COLO668 (cell line): ENCODE results near the gene USH1C.

Experiments used
- DNase-seq: peaks from one replicate; lab custom pipeline; 2025; ENCODE audit not compliant: unreplicated experiment; lab: John Stamatoyannopoulos, UW

Gene USH1C

DNA sequence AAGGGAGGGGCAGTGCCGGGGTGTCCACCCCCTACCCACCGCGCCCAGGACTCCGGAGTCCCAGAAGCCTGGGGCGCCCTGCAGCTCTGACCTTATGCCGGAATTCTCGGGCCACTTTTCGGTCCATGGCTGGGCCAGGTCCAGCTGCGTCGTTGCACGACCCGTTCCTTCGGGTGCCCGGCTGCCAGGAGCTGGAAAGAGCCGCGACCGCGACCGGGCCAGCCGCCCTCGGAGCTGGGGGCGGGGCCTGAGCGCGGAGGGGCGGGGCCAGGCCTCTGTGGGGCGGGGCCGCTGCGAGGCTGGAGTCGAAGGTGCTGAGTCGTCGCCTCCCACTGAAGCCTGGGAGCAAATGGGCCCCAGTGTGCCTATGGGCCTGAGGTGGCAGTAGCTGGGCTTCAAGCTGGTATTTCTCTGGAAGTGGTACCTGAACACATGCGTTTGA lies at the start of gene USH1C:
TSS of gene USH1C (minus strand) at position 236 of the 442 bp plus-strand sequence. CDS start at position 127, 109 bp downstream.
- peak; percentile 75 for DNase-seq

DNA sequence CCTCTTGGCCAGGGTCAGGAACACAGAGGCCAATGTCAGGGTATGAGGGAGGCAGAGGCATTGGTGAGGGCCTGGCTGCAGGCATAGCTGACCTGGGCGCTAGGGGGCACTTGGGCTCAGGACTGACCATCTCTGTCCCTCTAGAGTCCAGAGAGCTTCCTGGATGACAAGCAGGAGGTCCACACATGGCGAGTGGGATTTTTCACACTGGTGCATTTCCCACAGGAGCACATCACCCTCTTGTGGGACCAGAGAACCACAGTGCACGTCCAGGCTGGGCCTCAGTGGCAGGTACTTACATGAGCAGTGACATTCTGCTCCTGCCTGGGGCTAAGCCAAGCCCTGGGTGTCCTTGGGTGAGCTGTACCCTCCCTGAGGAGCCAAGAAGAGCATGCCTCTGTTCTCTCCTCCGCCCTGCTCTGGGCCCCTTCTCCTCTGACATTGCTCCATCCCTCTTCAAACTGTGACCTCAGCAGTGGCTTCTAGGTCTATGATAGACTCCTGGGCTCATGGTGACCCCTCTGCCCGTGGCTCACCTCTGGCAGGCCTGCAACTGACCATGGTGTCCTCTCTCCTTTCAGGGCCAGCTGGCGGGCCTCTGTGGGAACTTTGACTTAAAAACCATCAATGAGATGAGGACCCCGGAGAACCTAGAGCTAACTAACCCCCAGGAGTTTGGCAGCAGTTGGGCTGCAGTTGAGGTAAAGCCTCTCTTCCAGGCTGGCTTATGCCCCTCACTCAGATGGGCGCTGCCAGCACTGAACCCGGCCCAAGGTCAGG lies 49.4 kb upstream of the USH1C start:
- DNase-seq = no peak

DNA sequence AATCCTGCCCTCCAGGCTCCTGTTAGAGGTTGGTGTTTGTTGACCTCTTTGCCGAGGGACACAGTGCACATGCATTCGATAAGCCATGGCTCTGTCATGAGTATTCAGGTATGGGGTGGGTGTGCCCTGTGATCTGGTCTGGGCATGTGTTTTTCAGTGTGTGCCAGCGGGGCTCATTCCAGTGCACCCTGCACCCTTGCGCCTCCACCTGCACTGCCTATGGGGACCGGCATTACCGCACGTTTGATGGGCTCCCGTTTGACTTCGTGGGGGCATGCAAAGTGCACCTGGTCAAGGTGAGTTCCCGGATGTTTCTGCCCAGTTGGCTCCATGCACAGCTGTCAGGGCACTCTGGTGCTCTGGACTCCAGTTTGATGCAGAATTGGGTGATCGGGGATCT lies 47.1 kb upstream of the USH1C start:
- DNase-seq = no peak

DNA sequence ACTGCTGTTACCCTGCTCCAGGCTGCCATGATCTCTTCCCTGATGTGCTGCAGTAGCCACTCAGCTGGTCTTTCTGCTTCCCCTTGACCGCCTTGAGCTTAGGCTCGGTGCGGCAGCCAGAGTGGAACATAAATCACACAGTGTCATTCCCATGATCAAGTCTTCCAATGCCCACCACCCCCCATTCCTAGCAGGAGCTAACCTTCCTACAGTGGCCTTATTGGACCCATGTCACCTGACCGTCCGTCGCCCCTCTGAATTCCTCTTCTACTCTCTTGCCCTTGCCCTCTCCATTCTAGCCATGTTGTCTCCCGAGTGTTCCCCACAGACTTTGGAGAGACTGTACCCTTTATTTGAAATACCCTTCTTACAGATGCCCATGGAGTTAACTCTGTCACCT lies 46.2 kb upstream of the USH1C start:
- no peak for DNase-seq

DNA sequence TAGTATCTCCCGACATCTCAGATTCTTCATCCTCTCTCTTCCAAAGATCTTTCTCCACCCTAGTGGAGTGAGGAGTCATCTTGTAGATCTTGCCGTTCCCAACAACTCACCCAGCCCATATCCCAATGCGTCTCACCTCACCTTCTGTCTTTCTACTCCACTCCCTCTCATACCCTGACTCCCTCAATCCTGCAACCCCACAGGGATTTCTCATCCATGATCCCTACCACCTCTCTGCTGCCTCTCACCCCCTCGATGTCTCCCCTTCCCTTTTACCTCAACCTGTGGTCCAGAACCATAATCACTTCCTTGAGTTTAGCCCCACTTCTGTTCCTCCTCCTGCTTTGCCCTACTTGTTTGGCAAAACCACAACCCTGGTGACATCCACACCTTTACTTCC lies 44.5 kb upstream of the USH1C start:
- no peak for DNase-seq

DNA sequence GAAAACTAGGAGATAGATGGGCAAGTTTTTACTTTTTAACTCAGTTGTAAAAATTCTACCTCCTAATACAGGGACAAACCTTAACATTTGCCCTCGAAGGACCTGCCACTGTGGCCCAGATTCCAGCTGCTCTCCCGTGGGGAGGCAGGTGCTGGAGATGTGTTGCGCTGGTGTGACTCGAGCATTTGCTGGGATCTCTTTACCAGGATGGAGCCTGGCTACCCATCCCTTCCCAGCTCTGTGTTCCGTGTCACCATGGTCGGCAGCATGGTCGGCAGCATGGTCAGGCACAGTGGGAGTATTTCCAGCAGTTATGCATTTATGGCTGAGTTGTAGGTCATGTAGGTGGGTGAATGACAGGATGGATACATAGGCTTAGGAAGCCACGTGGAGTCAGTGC lies 44.0 kb upstream of the USH1C start:
- DNase-seq = no peak

DNA sequence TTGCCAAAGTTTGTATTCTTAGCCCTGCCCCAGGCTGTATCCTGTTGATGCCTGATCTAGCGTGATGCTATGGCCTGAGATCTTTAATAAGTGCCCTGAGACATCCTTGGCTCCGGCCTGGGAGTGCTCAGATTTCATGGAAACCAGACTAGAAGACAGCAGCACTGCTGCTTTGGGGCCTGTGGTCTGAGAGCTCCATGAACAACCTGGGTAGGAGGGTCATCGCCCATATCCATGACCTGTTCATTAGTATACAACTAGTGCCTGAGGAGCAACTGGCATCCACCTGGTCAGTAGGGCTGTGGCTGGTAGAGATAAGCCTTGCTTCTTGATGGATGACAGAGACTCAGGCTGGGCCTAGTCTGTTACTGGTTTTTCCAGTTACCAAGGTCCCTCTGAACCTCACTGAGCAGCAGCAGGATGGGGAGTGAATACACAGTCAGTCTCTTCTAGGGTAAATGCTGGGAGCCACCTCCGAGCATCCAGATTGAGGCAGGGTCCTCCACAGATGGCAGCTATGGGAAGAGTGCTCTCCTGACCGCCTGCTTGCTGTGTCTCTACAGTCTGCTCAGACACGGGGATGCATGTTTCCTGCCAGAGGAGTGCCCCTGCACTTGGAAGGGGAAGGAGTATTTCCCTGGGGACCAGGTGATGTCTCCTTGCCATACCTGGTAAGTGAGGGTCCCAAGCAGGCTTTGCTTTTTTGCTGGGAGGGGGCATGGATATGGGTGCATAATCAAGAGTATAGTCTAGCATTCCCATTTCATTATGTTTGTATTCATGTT lies 41.9 kb upstream of the USH1C start:
- no peak for DNase-seq

DNA sequence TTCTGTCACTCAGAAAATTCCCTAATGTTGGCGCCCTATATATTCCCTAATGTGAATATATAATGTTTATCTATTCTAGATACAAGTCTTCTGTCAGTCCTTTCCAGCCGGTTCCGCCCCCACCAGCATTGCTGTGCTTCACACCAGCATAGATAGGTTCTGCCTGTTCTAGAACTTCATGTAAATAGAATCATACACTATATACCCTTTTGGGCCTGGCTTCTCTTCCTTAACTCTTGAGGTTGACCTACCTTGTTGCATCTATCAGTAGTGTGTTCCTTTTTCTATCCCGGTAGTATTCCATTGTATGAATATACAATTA lies 37.5 kb upstream of the USH1C start:
- DNase-seq = no peak

DNA sequence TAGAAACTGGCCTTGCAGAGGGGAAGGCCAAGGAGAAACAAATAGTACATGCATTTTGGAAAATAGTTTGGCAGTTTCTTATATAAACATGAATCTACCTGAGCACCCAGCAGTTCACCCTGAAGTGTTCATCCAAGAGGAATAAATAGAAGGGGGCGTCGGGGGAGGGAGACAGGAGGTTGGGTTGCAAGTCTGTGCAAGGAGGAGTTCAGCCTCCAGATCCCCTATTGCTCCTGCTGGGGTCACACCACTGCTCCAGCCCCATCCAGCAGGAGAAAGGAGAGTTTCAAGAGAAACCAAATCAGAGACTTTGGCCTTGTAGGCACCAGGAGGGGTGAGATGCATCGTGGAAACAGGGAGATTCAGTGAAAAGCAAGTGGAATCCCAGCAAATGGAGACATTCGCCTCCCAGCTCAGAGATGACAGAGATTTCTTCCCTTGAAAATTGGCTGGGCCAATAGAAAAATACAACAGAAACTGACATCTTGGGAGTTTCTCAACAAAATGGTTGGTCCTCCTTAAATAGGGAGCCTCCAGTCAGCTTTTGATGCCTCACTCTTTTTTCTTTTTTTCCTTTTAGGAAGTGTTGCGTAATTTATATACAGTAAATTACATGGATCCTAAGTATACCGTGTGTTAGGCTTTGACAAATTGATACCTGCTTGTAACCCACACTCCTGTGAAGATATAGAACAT lies 37.0 kb upstream of the USH1C start:
- DNase-seq = no peak

DNA sequence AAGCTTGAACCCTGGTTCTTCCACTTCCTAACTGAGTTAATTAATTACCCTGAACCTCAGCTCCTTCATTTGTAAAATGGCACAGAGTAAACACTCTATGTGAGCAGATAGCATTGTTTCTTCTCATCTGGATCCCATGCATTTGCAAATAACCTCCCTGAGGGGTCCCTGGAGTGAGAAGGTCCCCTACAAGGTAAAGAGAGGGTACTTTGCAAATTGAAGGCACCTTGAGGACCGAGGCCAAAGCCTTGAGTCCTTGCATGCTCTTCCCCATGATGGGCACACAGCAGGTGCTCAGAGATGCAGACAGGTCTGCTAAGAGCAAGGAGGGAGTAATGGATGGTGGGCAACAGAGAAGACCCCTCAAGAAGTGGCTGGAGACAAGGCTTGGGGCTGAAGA lies 36.1 kb upstream of the USH1C start:
- DNase-seq = no peak

DNA sequence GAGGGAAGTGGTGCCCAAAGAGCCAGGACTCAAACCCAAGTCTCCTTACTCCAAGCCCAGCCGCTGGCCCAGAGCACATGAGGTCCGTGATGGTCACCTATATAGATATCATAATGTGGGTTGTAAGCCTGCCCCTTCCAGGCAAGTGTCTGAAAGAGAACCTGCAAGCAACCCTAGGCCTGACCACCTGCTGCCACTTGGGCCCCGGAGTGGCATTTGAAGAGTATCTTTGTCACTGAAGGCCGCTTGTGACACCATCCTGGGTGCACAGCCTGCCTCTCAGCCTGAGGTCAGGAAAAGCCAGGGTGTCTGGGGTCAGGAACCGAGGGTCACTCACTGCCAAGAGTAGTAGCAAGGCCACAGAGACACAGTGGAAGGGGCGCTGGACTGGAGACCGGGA lies 35.2 kb upstream of the USH1C start:
- DNase-seq = no peak

DNA sequence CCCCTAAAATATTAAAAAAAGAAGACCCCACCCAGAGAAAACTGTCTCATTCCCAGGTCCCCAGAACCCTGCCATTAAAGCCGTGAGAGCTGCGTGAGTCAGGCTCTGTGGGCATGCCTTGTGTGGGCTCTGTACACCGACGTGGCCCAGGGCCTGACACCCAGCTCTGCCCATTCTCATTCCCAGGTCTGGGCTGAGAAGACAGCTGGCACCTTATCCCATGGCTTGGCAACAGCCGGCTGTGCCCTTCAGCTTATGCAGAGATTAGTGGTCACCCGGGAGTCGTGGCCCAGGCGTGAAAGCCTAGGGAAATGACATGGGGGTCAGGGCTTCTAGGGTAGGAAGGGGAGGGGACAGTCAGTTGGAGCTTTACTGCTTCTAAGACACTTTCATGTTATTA lies 34.7 kb upstream of the USH1C start:
- DNase-seq = no peak

DNA sequence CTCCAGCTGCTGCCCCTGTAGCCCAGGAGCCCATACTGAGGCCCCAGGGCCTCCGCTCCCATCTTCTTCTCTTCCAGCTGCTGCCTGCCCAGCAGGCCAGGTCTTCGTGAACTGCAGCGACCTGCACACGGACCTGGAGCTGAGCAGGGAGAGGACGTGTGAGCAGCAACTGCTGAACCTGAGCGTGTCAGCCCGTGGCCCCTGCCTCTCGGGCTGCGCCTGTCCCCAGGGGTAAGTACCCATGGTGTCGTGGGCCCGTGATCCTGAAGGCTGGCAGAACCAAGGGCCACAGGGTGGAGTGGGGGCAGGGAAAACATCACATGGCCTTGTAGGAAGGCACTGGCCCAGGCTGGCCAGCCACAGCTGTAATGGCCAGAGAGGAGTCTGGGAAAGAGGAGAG lies 34.1 kb upstream of the USH1C start:
- DNase-seq = no peak

DNA sequence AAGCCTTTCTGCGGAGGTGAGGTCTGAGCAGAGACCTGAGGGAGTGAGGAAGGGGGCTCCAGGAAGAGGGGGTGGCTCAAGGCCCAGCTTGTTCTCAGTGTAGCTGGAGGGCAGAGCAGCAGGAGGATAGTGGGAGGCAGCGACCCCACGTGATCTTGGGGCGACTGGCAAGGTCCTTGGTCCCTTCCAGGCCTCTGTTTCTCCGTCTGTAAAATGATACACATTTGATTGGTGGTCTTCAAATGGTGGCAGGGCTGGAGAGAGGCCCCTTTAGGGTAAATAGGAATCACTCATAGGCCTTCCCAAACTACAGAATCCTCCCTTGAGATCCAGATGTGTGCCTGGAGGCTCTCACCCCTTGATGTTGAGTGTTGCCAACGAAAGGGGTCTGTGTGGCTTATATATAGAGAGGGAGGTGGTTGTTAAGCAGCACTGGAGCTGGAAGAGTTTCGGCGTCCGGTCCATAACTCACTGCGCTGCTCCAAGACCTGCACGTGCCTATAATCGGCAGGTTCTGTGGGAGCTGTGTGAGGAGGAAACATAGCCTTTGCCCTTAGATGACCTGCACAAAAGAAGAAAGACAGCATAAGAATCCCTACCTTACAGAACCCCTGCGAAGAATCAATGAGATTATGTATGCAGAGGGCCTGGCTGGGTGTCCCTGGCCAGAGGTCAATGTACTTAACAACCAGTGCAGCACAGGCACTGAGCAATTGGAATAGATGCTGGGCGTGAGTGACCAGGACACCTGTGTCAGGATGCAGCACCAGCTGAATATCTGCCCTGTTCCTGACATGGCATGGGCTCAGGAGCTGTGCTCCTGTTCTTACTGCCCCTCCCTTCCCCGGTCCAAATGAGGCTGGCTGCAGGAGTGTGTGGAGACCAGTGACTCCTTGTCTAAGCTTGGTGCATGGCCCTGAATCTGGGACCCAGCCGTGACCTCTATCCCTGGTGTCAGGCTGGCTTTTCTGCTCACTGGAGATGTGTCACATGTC lies 31.5 kb upstream of the USH1C start:
- no peak for DNase-seq

DNA sequence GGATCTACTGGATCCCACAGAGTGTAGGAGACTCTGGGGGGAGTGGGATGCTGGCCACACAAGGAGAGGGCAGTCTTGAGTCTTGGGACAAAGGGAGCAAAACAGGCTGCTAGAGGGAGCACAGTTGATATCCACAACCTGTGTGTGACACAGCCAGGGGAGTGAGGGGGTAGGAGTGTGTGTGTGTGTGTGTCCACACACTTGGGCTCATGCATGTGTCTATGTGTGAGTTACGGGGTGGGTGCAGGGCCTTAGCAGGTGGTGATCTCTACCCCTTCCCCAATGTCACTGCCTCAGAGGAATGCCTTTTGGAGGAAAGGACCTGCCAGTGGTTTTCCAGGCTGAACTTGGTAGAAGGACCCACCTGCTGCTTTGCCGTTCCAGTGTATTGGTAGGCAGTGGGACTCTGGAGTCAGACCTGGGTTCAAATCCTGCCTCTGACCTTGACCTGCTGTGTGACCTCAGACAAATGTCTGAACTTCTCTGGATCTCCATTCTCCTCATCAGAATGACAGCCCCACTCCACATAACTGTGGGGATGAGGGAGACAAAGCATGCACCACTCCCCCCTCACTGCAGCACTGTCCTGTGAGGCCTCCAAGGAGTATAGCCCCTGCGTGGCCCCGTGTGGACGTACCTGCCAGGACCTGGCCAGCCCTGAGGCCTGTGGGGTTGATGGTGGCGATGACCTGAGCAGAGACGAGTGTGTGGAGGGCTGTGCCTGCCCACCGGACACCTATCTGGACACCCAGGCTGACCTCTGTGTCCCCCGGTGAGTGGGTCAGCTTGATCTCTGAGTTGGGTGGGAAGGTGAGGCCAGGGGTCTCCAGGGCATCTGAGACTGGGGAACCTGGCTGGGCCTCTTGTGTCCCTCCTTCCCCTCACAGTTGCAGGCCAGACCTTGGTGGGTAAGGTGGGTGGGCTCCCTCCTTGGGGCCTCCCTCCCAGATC lies 30.2 kb upstream of the USH1C start:
- no peak for DNase-seq

DNA sequence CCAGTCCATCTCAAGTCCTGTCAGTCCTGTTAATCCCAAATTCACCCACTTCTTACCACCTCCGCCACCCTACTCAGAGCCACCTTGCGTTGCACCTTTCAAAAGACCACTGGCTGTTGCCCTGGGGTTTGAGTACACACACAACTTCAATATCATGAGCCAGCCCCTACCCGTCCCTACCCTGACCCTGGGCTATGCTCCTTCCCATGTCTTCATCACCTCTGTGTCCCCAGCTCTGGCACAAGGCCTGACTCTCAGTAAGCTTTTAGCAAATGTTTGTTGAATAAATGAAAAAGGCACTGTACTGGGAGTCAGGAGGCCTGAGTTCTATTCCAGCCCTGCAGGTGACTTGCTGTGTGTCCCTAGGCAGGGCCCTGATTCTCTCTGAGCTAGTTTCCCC lies 29.3 kb upstream of the USH1C start:
- DNase-seq = no peak

DNA sequence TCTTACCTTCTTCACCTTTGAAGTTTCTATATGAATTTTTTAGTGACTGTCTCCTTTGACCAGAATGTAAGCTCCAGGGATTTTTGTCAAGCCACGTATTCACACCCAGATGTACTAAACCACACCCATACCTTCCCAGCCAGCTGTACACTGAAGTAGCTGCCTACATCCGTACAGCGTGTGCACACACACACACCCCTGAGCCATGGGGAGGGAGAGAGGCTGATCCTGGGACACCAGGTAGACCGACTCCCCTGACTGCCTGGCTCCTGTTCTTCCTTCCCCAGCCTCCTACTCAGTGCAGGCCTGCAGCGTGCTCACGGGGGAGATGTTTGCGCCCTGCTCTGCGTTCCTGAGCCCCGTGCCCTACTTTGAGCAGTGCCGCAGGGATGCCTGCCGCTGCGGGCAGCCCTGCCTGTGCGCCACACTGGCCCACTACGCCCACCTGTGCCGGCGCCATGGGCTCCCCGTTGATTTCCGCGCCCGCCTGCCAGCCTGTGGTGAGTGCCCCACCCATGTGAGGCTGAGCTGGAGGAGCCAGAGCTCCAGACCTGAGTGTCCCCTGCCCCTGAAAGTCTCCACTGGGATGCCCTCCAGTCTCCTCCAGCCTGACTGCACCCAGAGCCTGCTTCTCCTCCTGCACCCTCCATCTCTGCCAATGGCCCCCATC lies 28.7 kb upstream of the USH1C start:
- DNase-seq = no peak

DNA sequence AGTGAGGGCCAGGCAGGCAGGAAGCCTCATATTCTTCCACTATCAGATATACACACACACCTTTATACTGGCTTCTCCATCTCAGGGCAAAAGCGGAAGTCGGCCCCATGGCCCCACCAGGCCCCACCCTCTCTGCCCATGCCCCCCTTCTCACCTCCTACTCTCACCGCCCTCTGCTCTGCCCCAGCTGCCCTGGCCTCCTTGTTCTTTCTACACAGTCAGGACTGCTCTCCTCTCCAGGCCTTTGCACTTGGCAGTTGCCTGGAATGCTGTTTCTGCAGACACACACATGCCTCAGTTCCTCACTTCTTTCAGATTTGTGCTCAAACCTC lies 28.1 kb upstream of the USH1C start:
- no peak for DNase-seq
